Neutrophil (primary cell): ENCODE data around the gene SAMD15.
A peak's percentile ranks its signal among the peaks of the same experiment; 100 is the strongest.

Experiments used
- H3K27ac ChIP-seq: fragments of 200-600 bp; sonication (generic); 2 replicates; pipeline ENCODE4 v1.5.1; 2016; ENCODE audit warnings: mild to moderate bottlenecking, moderate library complexity
- H3K27me3 ChIP-seq: fragments of 200-600 bp; sonication (generic); 2 replicates; pipeline ENCODE4 v1.6.0; 2016; ENCODE audit warnings: mild to moderate bottlenecking
- H3K36me3 ChIP-seq: fragments of 200-600 bp; sonication (generic); 2 replicates; pipeline ENCODE4 v1.5.1; 2017
- H3K4me1 ChIP-seq, 2 experiments: fragments of 200-600 bp in 1 of 2; sonication (generic) in 1 of 2; 1 replicate in 1 of 2; 2 replicates in 1 of 2; pipeline versions ENCODE4 v1.5.1 to v1.6.1; 2013 to 2016; ENCODE audit warnings: low read depth in 1 of 2, low read length in 1 of 2, mild to moderate bottlenecking in 1 of 2, moderate library complexity in 1 of 2; ENCODE audit not compliant: control insufficient read depth in 1 of 2, insufficient read depth in 1 of 2
- H3K4me3 ChIP-seq, 2 experiments: fragments of 200-600 bp in 1 of 2; sonication (generic) in 1 of 2; 1 replicate in 1 of 2; 2 replicates in 1 of 2; pipeline ENCODE4 v1.5.1; 2013 to 2016; ENCODE audit warnings: low read depth in 1 of 2, low read length in 1 of 2, mild to moderate bottlenecking in 1 of 2, moderate library complexity in 1 of 2
- H3K9me3 ChIP-seq: fragments of 200-600 bp; sonication (generic); 2 replicates; pipeline ENCODE4 v1.5.1; 2016
- TF ChIP-seq, protein P1 (sequence below): fragments of 200-600 bp; sonication (generic); IDR thresholded peaks from 2 replicates; pipeline ENCODE4 v1.5.1; 2016; ENCODE audit warnings: antibody characterized with exemption

Gene SAMD15

DNA sequence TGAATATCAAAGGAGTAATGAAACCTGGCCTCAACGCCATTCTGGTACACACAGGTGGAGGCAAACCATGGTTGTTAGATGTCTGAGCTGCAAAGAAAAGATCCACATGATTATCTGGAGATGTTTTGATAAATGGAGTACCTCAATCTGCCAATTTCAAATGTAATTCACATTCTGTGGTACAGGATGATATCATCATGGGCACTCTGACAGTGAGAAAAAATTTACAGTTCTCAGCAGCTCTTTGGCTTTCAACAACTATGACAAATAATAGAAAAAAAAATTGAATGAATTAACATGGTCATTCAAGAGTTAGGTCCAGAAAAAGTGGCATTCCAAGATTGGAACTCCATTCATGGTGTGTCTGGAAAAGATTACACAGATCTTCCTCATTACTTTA lies 17.6 kb upstream of the SAMD15 start:
- no peaks in the 10 kb centered on the region for H3K4me1 ChIP-seq
- H3K36me3 ChIP-seq: no peaks in the 10 kb centered on the region
- H3K27ac ChIP-seq: no peak overlapping the region
- TF ChIP-seq, protein P1, sequence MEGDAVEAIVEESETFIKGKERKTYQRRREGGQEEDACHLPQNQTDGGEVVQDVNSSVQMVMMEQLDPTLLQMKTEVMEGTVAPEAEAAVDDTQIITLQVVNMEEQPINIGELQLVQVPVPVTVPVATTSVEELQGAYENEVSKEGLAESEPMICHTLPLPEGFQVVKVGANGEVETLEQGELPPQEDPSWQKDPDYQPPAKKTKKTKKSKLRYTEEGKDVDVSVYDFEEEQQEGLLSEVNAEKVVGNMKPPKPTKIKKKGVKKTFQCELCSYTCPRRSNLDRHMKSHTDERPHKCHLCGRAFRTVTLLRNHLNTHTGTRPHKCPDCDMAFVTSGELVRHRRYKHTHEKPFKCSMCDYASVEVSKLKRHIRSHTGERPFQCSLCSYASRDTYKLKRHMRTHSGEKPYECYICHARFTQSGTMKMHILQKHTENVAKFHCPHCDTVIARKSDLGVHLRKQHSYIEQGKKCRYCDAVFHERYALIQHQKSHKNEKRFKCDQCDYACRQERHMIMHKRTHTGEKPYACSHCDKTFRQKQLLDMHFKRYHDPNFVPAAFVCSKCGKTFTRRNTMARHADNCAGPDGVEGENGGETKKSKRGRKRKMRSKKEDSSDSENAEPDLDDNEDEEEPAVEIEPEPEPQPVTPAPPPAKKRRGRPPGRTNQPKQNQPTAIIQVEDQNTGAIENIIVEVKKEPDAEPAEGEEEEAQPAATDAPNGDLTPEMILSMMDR: no peak
- no peak overlapping the region for H3K4me3 ChIP-seq
- no peaks in the 10 kb centered on the region for H3K27me3 ChIP-seq
- no peaks in the 10 kb centered on the region for H3K9me3 ChIP-seq

DNA sequence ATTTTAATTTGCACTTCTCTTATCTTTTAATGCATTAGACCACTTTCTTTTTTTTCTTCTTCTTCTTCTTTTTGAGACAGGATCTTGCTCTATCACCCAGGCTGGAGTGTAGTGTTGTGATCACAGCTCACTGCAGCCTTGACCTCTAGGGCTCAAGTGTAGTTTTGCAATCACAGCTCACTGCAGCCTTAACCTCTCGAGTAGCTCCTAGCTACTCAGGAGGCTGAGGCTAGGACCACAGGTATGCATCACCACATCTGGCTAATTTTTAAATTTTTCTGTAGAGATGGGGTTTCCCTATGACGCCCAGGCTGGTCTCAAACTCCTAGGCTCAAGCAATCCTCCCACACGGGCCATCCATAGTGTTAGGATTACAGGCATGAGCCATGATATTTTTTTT lies 13.0 kb upstream of the SAMD15 start:
- TF ChIP-seq, protein P1: no peak
- no peak overlapping the region for H3K4me3 ChIP-seq

DNA sequence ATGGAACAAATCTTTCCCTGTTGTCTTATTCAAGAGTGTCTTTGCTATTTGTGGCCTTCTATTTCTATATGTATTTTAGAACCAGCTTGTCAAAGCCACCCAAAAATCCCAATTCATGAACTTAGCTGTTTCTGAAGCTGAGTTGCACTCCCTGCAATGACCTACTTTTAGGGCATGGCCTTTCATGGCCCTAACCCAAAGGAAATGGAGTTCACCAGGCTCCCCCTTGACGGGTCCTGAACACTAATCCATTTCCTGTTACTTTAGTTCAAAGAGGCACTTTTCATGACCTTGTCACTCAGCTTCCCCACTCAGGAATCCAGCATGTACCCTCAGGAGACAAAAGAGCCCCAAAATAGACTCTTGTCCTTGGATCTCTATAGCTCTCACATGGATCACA lies 7.9 kb upstream of the SAMD15 start:
- TF ChIP-seq, protein P1: no peak
- Histone ChIP-seq H3K4me3 (no peak overlapping the region), H3K27ac (no peak overlapping the region), H3K36me3 (no peaks in the 10 kb centered on the region), H3K9me3 (no peaks in the 10 kb centered on the region), H3K4me1 (no peaks in the 10 kb centered on the region), H3K27me3 (no peaks in the 10 kb centered on the region)

More for the DNA sequence above, 13.0 kb upstream of the SAMD15 start:
- Histone ChIP-seq H3K9me3 (no peaks in the 10 kb centered on the region), H3K27me3 (no peaks in the 10 kb centered on the region), H3K4me1 (no peaks in the 10 kb centered on the region), H3K27ac (no peak overlapping the region), H3K36me3 (no peaks in the 10 kb centered on the region)

DNA sequence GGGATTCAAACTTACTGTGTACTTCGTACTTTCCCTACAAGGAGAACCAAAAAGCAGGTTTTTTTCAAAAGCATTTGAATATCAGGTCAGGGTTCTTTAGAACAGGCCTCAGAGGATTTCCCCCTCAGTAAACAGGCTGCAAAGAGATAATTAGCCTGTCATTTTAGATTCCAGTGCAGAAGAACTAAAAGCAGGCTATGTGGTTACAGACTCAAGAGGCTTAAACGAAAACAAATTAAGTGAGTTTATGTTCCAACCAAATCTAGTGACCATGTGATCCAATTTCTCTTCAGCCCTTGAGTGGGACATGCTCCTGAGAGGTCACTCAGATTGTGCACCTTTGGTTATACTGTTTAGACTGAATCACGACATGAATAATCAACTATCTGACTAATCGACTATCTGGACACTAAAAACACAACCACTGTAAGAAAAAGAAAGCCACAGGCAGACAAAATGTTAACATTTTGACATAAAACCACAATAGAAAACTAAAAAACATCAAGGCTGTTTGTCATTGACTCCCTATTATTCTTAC lies 4.8 kb upstream of the SAMD15 start:
- Histone ChIP-seq H3K4me3 (no peak overlapping the region), H3K9me3 (no peaks in the 10 kb centered on the region), H3K36me3 (no peaks in the 10 kb centered on the region), H3K4me1 (peaks cover 19 to 22% of the 10 kb centered on the region in 2 experiments), H3K27ac (peak overlapping the region; percentile 31), H3K27me3 (no peaks in the 10 kb centered on the region)
- TF ChIP-seq, protein P1: no peak

DNA sequence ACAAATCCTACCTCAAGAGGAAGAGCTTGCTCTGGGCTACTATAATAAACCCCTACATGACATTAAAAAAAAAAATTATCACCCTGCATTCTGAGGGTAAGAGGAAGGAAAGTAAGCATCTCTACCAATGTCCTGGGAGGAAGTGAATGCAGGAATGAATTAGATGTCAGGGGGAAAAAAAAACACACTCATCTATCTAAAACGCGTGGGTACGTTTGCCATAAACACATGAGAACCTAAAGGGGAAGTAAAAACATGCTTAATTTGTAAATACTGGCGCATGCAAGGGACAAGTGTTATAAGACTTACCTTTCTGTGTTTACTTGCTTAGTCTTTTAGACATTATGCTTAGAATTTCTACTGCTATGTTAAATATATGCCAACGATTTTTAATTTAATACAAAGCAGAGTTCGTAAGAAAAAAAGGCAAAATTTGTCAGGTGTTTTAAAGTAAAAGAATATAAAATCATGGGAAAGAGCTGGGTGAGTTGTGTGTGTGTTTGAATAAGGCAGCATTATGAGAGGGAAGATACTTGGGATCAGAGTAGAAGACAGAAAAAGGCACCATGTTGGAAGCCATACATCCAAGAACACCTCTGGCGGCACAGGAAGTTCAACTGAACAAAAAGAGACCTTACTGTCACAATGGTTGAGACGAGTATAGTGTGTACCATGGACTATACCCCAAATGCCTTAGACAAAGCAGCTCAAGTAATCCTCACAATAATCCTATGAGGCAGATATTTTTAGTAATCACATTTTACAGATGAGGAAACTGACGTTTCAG lies 1.8 kb upstream of the SAMD15 start:
- H3K4me3 ChIP-seq: peak overlapping the region; percentile 89 to 95
- H3K4me1 ChIP-seq: peaks cover 36 to 38% of the 10 kb centered on the region in 2 experiments
- peak overlapping the region; percentile 89 for H3K27ac ChIP-seq

More for the DNA sequence above, 1.8 kb upstream of the SAMD15 start:
- TF ChIP-seq, protein P1: no peak
- Histone ChIP-seq H3K27me3 (no peaks in the 10 kb centered on the region), H3K9me3 (no peaks in the 10 kb centered on the region), H3K36me3 (no peaks in the 10 kb centered on the region)
